ENCODE data around the gene CCDC187.
"Not testable (repeated sequence)": the region's sequence is repeated elsewhere in the genome, so short reads cannot be mapped to it uniquely, and the experiment has no call there.

Gene CCDC187

GRCh38 chr9:136242918-136243525 is 60.9 kb downstream of the CCDC187 start:
- ATAC-seq (replicated peaks) (no peak), DNase-seq (no peak)
- Mint-ChIP-seq H3K9me3 (no peaks in the 10 kb centered on the region), H3K36me3 (ENCODE audit: insufficient read depth) (peaks cover 7% of the 10 kb centered on the region), H3K27ac (no peak overlapping the region), H3K4me1 (ENCODE audit: low read depth in 2 of 2) (peaks cover 29 to 43% of the 10 kb centered on the region in 2 donors), H3K27me3 (no peaks in the 10 kb centered on the region), H3K4me3 (peak overlapping the region in 1 of 2 donors; percentile 17)

- Mint-ChIP-seq H3K4me1 (ENCODE audit: low read depth in 2 of 2) (peaks cover 29 to 46% of the 10 kb centered on the region in 2 donors), H3K4me3 (no peak overlapping the region), H3K27me3 (no peaks in the 10 kb centered on the region), H3K9me3 (no peaks in the 10 kb centered on the region), H3K36me3 (ENCODE audit: insufficient read depth) (peaks cover 3% of the 10 kb centered on the region), H3K27ac (no peak overlapping the region)
- no peak for ATAC-seq (replicated peaks)
- DNase-seq = no peak
These were observed 61.6 kb downstream of the CCDC187 start for GRCh38 chr9:136242248-136242647.

- no peak for DNase-seq
- H3K4me3 Mint-ChIP-seq = no peak overlapping the region
- H3K36me3 Mint-ChIP-seq (ENCODE audit: insufficient read depth) = peaks cover 3% of the 10 kb centered on the region
- peaks cover 29 to 46% of the 10 kb centered on the region in 2 donors for H3K4me1 Mint-ChIP-seq (ENCODE audit: low read depth in 2 of 2)
- no peak overlapping the region for H3K27ac Mint-ChIP-seq
- no peaks in the 10 kb centered on the region for H3K27me3 Mint-ChIP-seq
- no peak for ATAC-seq (replicated peaks)
- no peaks in the 10 kb centered on the region for H3K9me3 Mint-ChIP-seq
These were observed 62.4 kb downstream of the CCDC187 start for GRCh38 chr9:136241542-136241941.

GRCh38 chr9:136240941-136241340 is 63.0 kb downstream of the CCDC187 start:
- no peaks in the 10 kb centered on the region for H3K9me3 Mint-ChIP-seq
- DNase-seq = no peak
- ATAC-seq (replicated peaks) = no peak
- H3K27ac Mint-ChIP-seq = peak overlapping the region in 1 of 2 donors; percentile 44
- no peaks in the 10 kb centered on the region for H3K27me3 Mint-ChIP-seq
- H3K4me1 Mint-ChIP-seq (ENCODE audit: low read depth in 2 of 2) = peaks cover 29 to 46% of the 10 kb centered on the region in 2 donors
- peaks cover 3% of the 10 kb centered on the region for H3K36me3 Mint-ChIP-seq (ENCODE audit: insufficient read depth)
- H3K4me3 Mint-ChIP-seq = no peak overlapping the region

GRCh38 chr9:136239983-136240330 is 63.9 kb downstream of the CCDC187 start:
- ATAC-seq (replicated peaks) (peak; percentile 30), DNase-seq (no peak)
- H3K4me1 Mint-ChIP-seq (ENCODE audit: low read depth in 2 of 2) = peaks cover 27 to 46% of the 10 kb centered on the region in 2 donors
- H3K27me3 Mint-ChIP-seq = no peaks in the 10 kb centered on the region
- H3K9me3 Mint-ChIP-seq = no peaks in the 10 kb centered on the region
- H3K4me3 Mint-ChIP-seq = no peak overlapping the region
- no peak overlapping the region for H3K27ac Mint-ChIP-seq
- H3K36me3 Mint-ChIP-seq (ENCODE audit: insufficient read depth) = peaks cover 4% of the 10 kb centered on the region

- Mint-ChIP-seq H3K4me3 (no peak overlapping the region), H3K4me1 (ENCODE audit: low read depth in 2 of 2) (peaks cover 21 to 44% of the 10 kb centered on the region in 2 donors), H3K27ac (peak overlapping the region in 1 of 2 donors; percentile 72), H3K27me3 (no peaks in the 10 kb centered on the region), H3K36me3 (ENCODE audit: insufficient read depth) (peaks cover 3% of the 10 kb centered on the region), H3K9me3 (no peaks in the 10 kb centered on the region)
- DNase-seq (no peak), ATAC-seq (replicated peaks) (no peak)
These were observed 64.5 kb downstream of the CCDC187 start for GRCh38 chr9:136239135-136239982.

- Mint-ChIP-seq H3K27ac (peak overlapping the region in 1 of 2 donors; percentile 72), H3K36me3 (ENCODE audit: insufficient read depth) (peaks cover 3% of the 10 kb centered on the region), H3K4me1 (ENCODE audit: low read depth in 2 of 2) (peaks cover 19 to 38% of the 10 kb centered on the region in 2 donors), H3K4me3 (no peak overlapping the region), H3K27me3 (no peaks in the 10 kb centered on the region), H3K9me3 (no peaks in the 10 kb centered on the region)
- ATAC-seq (replicated peaks) (no peak), DNase-seq (no peak)
These were observed 65.6 kb downstream of the CCDC187 start for GRCh38 chr9:136238342-136238732.

- H3K27ac Mint-ChIP-seq = no peak overlapping the region
These were observed 66.2 kb downstream of the CCDC187 start for GRCh38 chr9:136237486-136238341.

GRCh38 chr9:136236471-136237410 is 67.2 kb downstream of the CCDC187 start:
- peaks cover 16 to 29% of the 10 kb centered on the region in 2 donors for H3K4me1 Mint-ChIP-seq (ENCODE audit: low read depth in 2 of 2)
- H3K27me3 Mint-ChIP-seq; H3K9me3 Mint-ChIP-seq; H3K27ac Mint-ChIP-seq; ATAC-seq (replicated peaks); DNase-seq; H3K36me3 Mint-ChIP-seq (ENCODE audit: insufficient read depth); H3K4me3 Mint-ChIP-seq: not testable (repeated sequence)

More at GRCh38 chr9:136237486-136238341, 66.2 kb downstream of the CCDC187 start:
- H3K4me1 Mint-ChIP-seq (ENCODE audit: low read depth in 2 of 2) = peaks cover 16 to 34% of the 10 kb centered on the region in 2 donors
- DNase-seq (no peak), ATAC-seq (replicated peaks) (no peak)
- no peaks in the 10 kb centered on the region for H3K9me3 Mint-ChIP-seq
- H3K27me3 Mint-ChIP-seq = no peaks in the 10 kb centered on the region
- H3K36me3 Mint-ChIP-seq (ENCODE audit: insufficient read depth) = peaks cover 3% of the 10 kb centered on the region
- no peak overlapping the region for H3K4me3 Mint-ChIP-seq

GRCh38 chr9:136235709-136236455 is 68.0 kb downstream of the CCDC187 start:
- no peaks in the 10 kb centered on the region for H3K9me3 Mint-ChIP-seq
- H3K27ac Mint-ChIP-seq = peak overlapping the region in 1 of 2 donors; percentile 26
- peaks cover 3% of the 10 kb centered on the region for H3K36me3 Mint-ChIP-seq (ENCODE audit: insufficient read depth)
- no peaks in the 10 kb centered on the region for H3K27me3 Mint-ChIP-seq
- H3K4me3 Mint-ChIP-seq = no peak overlapping the region
- ATAC-seq (replicated peaks) (no peak), DNase-seq (no peak)
- peaks cover 17 to 24% of the 10 kb centered on the region in 2 donors for H3K4me1 Mint-ChIP-seq (ENCODE audit: low read depth in 2 of 2)

GRCh38 chr9:136235171-136235570 is 68.7 kb downstream of the CCDC187 start:
- H3K4me3 Mint-ChIP-seq = no peak overlapping the region
- ATAC-seq (replicated peaks) (no peak), DNase-seq (no peak)
- peaks cover 20 to 24% of the 10 kb centered on the region in 2 donors for H3K4me1 Mint-ChIP-seq (ENCODE audit: low read depth in 2 of 2)
- H3K36me3 Mint-ChIP-seq (ENCODE audit: insufficient read depth) = peaks cover 3% of the 10 kb centered on the region
- H3K27me3 Mint-ChIP-seq = no peaks in the 10 kb centered on the region
- no peak overlapping the region for H3K27ac Mint-ChIP-seq
- H3K9me3 Mint-ChIP-seq = no peaks in the 10 kb centered on the region

GRCh38 chr9:136234597-136234996 is 69.3 kb downstream of the CCDC187 start:
- DNase-seq = peak in 2 of 3 experiments; percentile 16 to 24
- ATAC-seq (replicated peaks) = no peak
- Mint-ChIP-seq H3K36me3 (ENCODE audit: insufficient read depth) (peaks cover 3% of the 10 kb centered on the region), H3K4me3 (no peak overlapping the region), H3K4me1 (ENCODE audit: low read depth in 2 of 2) (peaks cover 20 to 23% of the 10 kb centered on the region in 2 donors), H3K27ac (no peak overlapping the region), H3K9me3 (no peaks in the 10 kb centered on the region), H3K27me3 (no peaks in the 10 kb centered on the region)

Measured in effector memory CD8-positive, alpha-beta T cell (primary cell).